ENCODE results near the gene PDZRN4.

- TF ChIP-seq, protein P1, sequence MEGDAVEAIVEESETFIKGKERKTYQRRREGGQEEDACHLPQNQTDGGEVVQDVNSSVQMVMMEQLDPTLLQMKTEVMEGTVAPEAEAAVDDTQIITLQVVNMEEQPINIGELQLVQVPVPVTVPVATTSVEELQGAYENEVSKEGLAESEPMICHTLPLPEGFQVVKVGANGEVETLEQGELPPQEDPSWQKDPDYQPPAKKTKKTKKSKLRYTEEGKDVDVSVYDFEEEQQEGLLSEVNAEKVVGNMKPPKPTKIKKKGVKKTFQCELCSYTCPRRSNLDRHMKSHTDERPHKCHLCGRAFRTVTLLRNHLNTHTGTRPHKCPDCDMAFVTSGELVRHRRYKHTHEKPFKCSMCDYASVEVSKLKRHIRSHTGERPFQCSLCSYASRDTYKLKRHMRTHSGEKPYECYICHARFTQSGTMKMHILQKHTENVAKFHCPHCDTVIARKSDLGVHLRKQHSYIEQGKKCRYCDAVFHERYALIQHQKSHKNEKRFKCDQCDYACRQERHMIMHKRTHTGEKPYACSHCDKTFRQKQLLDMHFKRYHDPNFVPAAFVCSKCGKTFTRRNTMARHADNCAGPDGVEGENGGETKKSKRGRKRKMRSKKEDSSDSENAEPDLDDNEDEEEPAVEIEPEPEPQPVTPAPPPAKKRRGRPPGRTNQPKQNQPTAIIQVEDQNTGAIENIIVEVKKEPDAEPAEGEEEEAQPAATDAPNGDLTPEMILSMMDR (conservative IDR thresholded peaks at IDR 0.05; ENCODE audit: low read depth, low read length) = no peak
- TF ChIP-seq EZH2 (IDR thresholded peaks at IDR 0.05; ENCODE audit: borderline replicate concordance, low read depth, low read length, poor library complexity, severe bottlenecking) = no peak
Measured at GRCh38 chr12:41521872-41522379, 333.8 kb downstream of the PDZRN4 start.
